GM12801 (cell line): Measurements from ENCODE around the gene ERN1.

Source experiments
- TF ChIP-seq, protein P1 (sequence below): IDR thresholded peaks from one replicate; pipeline ENCODE4 v1.5.1; 2011; ENCODE audit warnings: control low read depth; ENCODE audit not compliant: insufficient read length; ENCODE audit errors: extremely low read depth

The ERN1 gene

GRCh38 chr17:64155129-64155528 is 25.2 kb upstream of the ERN1 start:
- TF ChIP-seq, protein P1, sequence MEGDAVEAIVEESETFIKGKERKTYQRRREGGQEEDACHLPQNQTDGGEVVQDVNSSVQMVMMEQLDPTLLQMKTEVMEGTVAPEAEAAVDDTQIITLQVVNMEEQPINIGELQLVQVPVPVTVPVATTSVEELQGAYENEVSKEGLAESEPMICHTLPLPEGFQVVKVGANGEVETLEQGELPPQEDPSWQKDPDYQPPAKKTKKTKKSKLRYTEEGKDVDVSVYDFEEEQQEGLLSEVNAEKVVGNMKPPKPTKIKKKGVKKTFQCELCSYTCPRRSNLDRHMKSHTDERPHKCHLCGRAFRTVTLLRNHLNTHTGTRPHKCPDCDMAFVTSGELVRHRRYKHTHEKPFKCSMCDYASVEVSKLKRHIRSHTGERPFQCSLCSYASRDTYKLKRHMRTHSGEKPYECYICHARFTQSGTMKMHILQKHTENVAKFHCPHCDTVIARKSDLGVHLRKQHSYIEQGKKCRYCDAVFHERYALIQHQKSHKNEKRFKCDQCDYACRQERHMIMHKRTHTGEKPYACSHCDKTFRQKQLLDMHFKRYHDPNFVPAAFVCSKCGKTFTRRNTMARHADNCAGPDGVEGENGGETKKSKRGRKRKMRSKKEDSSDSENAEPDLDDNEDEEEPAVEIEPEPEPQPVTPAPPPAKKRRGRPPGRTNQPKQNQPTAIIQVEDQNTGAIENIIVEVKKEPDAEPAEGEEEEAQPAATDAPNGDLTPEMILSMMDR: no peak

GRCh38 chr17:64154717-64155116 is 24.8 kb upstream of the ERN1 start:
- TF ChIP-seq, protein P1: no peak

- TF ChIP-seq, protein P1: no peak
These were observed 24.4 kb upstream of the ERN1 start for GRCh38 chr17:64154313-64154695.

DNA sequence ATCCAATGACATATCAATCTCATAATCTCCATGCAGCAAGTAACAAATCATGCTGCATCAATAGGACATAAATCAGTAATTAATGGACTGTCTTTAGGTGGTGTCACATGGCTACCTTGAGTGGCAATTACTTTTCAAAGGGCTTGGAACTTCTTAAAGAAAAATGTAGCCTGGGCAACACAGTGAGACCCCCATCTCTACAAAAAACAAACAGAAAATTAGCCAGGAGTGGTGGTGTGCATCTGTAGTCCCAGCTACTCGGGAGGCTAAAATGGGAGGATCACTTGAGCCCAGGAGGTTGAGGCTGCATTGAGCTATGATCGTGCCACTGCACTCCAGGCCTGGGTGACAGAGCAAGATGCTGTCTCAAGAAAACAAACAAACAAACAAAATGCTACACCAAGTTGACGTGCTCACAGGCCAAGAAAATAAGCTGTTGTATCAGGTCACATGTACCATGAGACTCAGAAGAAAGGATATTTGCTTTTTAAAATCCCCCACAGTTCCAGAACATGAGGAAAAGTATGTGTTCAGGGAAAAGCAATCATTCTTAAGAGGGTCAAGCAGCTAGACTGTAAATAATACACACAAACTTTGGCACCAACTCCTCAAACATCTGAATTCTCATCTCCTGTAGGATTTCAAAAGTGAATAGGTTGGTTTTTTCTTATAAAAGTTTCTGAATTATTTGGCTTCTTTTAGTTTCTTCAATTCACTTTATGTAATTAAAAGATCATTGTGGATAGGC is 23.8 kb upstream of the ERN1 start:
- TF ChIP-seq, protein P1: no peak

DNA sequence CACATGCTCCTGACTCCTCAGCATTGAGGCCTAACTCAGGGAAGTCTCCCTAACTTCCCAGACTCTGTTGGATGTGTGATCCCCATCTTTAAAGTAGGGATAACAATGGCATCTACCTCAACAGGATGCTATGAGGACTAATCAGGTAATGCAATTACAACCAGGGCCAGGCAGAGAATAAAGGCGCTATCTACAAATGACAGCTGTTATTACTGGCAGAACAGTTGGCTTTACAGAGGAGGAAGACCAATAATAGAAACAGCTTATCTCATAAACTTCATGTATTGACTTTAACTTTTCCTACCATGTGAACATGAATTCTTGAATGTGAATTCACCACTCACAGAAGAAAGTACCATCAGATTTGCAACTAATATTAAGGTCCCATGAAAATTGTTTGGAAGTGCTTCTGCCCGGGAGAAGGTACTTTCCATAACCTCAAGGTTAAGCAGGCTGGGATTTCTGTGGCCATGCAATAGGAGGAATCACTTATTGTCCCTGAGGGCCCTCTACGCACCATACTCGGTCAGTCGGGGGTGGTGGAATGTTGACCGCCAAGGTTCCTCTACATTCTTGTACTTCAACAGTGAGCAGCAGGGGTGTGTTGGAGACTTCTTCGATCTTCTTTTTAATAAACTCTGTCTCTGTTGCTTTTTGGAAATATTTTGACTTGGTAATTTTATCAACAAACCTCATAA is 22.6 kb upstream of the ERN1 start:
- TF ChIP-seq, protein P1: no peak

DNA sequence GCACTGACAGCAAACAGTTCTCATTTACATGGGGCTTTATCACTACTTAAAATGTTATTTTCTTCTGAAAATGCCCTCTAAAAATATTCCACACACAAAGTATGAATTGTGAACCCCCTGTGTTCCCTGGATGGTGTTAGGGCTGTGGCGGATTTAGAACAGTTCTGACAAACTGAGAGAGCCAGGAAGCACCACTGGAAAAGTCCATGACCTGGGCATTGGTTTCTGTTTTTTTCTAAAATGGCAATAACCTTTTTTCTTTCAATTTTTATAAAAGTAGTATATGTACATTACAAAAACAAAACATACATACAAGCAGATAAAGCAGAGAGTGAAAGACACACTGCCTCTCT is 21.0 kb upstream of the ERN1 start:
- TF ChIP-seq, protein P1: no peak

DNA sequence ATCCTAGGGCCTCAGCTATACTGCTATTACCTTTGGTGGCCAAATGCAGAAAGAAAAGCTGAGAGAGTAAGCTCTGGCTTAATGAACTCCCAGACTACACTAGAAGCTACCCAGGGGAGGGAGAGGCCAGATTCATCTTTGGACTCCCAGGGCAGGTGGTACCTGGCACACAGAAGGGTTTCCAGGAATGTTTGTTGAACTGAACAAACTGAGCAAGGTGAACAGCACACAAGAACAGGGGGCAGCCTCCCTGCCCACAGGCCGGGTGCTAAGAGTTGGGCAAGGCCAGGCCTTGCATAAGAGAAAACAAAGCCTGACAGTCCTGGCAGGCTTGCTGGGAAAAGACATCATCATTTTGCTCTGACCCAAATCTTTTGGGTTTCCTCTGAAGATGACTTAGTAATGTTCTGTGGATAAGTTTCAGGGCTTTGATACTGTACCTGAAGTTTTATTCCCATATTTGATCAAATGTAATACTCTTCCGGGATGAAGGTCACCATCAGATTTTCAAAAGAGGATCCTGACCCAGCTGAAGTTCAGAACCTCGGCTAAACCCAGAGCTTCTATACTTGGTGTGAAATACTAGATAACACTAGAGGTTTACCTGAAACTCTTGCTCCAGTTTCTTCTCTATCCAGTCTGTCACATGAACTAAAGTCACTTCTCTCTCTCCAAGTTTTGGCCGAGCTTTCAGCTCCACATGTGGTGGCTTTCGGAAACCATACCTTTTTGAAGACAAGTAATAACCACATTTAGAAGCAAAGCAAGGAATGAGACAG is 20.5 kb upstream of the ERN1 start:
- TF ChIP-seq, protein P1: no peak
